C4-2B (cell line): ENCODE measurements around the gene UNCX.
"Not testable (repeated sequence)": the region's sequence is repeated elsewhere in the genome, so short reads cannot be mapped to it uniquely, and the experiment has no call there.

Experiments used
- ZFX ChIP-seq: fragments of 450-650 bp; IDR thresholded peaks from 2 replicates; pipeline ENCODE4 v1.6.1; 2017
- TF ChIP-seq, protein P1 (sequence below): fragments of 450-650 bp; conservative IDR thresholded peaks from 2 replicates; pipeline ENCODE4 v1.5.1; 2017; ENCODE audit warnings: mild to moderate bottlenecking

DNA sequence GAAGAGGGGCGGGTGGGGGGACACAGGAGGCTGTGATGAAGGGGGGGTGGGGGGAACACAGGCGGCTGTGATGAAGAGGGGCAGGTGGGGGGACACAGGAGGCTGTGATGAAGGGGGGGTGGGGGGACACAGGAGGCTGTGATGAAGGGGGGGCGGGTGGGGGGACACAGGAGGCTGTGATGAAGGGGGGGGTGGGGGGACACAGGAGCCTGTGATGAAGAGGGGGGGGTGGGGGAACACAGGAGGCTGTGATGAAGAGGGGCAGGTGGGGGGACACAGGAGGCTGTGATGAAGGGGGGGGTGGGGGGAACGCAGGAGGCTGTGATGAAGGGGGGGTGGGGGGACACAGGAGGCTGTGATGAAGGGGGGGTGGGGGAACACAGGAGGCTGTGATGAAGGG is 36.2 kb upstream of the UNCX start:
- TF ChIP-seq, protein P1, sequence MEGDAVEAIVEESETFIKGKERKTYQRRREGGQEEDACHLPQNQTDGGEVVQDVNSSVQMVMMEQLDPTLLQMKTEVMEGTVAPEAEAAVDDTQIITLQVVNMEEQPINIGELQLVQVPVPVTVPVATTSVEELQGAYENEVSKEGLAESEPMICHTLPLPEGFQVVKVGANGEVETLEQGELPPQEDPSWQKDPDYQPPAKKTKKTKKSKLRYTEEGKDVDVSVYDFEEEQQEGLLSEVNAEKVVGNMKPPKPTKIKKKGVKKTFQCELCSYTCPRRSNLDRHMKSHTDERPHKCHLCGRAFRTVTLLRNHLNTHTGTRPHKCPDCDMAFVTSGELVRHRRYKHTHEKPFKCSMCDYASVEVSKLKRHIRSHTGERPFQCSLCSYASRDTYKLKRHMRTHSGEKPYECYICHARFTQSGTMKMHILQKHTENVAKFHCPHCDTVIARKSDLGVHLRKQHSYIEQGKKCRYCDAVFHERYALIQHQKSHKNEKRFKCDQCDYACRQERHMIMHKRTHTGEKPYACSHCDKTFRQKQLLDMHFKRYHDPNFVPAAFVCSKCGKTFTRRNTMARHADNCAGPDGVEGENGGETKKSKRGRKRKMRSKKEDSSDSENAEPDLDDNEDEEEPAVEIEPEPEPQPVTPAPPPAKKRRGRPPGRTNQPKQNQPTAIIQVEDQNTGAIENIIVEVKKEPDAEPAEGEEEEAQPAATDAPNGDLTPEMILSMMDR, result not testable (repeated sequence)
- not testable (repeated sequence) for TF ChIP-seq ZFX
